NCI-H2171 (cell line): ENCODE results near the gene RBPMS2.

Experiments
- DNase-seq: peaks from one replicate; lab custom pipeline; 2025; lab: John Stamatoyannopoulos, UW

Gene RBPMS2

GRCh38 chr15:64694816-64695215 is 80.6 kb downstream of the RBPMS2 start:
- no peak for DNase-seq

- DNase-seq = no peak
These were observed 82.3 kb downstream of the RBPMS2 start for GRCh38 chr15:64693134-64693533.

DNA sequence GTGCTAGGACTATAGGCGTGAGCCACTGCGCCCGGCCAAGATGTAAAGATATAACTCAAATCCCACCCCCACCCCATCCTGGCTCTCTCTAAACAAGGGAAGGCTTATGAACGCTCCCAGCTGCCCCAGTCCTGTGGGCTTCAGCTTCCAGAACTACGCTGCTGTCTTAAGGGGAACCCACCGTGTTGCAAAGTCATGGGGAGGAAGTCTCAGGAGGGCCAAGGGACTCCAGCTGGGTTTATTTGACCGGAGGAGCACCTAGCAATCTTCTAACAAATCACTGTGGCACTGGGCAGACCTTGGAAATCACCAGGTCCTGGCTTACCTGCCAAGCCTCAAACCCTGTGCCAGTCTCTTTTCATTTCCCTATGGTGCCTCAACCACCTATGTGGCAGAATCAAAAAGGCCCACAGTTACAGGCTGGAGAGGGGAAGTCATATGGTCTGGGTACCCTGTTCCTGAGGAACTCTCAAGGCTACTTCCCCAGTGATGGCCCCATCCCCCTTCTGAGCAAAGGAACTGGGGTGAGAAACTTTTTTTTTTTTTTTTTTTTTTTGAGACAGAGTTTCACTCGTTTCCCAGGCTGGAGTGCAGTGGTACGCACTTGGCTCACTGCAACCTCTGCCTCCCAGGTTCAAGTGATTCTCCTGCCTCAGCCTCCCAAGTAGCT is 83.4 kb downstream of the RBPMS2 start:
- no peak for DNase-seq

GRCh38 chr15:64690578-64691296 is 84.7 kb downstream of the RBPMS2 start:
- DNase-seq = no peak

DNA sequence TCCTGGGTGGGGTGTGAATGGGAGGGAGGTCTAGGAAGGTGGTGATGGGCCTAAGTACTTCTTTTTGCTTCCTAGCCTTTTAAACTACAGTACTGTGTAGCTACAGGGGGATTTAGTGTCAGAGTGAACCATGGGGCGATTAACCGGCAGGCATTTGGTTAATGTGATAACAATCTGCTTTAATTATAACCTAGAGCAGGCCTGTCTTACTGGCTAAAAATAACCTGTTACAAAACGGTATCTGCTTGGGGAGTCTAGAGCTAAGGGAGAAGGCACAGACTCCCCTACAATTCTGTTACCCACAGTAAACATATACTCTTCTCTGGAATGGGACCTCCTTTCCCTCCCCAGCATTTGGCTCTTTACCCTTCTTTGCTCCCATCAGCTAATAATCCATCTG is 85.4 kb downstream of the RBPMS2 start:
- no peak for DNase-seq
